K562 (cell line): ENCODE measurements around the gene EEF2K. TPM values are rescaled to one million over a fixed set of nuclear protein-coding genes. Genes with fewer than 3 reads are reported as not detected.

ENCODE experiments used
- ATAC-seq: fragments of 200-7000 bp; cut with Tn5 transposase; 3 replicates; pipeline ENCODE4 v1.9.1; 2020; ENCODE audit warnings: moderate library complexity
- BruUV-seq: library from RNA; stranded (reverse); fragments of 400-500 nt; replicated peaks from 2 replicates; lab custom pipeline; 2021; lab: Mats Ljungman, UMichigan
- CTCF ChIA-PET: fragments of 300-600 bp; formaldehyde crosslinking; extraction: SDS; loops from one replicate; lab custom pipeline; 2021; ENCODE audit warnings: low intra/inter-chr PET ratio; lab: Yijun Ruan, JAX
- POLR2A ChIA-PET: fragments of 300-600, 350-650 bp; sonication (Branson Sonifier 250); formaldehyde crosslinking; extraction: SDS; loops from one replicate; lab custom pipeline; 2021; ENCODE audit warnings: antibody characterized with exemption, inconsistent platforms; lab: Yijun Ruan, JAX
- DNase-seq, 4 experiments: peaks; one replicate each; pipeline versions ENCODE4 v3.0.0 to v3.0.0-alpha.2; 2011 to 2018; ENCODE audit warnings: low spot score in 3 of 4, mixed read lengths in 3 of 4; ENCODE audit errors: extremely low read depth in 1 of 4
- FAIRE-seq: peaks from 2 replicates; lab custom pipeline; 2011; peaks lifted over from hg19 to GRCh38; lab: Jason Lieb, UNC
- H2AFZ ChIP-seq: 2 replicates; pipeline ENCODE4 v1.6.0; 2011; ENCODE audit warnings: low read depth, low read length, control low read depth, inconsistent platforms
- H3K27ac ChIP-seq: fragments of 200-600 bp; 3 replicates; pipeline ENCODE4 v1.8.0; 2011; ENCODE audit warnings: low read depth, mild to moderate bottlenecking, control low read depth, inconsistent platforms, low read length, moderate library complexity, mixed read lengths; ENCODE audit errors: extremely low read depth
- H3K27me3 ChIP-seq, 2 experiments: fragments of 300-600 bp in 1 of 2; 2 replicates in 1 of 2; 3 replicates in 1 of 2; pipeline versions ENCODE4 v1.6.0 to v1.8.0; 2011; ENCODE audit warnings: inconsistent platforms in 2 of 2, low read length in 2 of 2, mild to moderate bottlenecking in 1 of 2, mixed read lengths in 1 of 2, moderate library complexity in 1 of 2; ENCODE audit not compliant: control insufficient read depth in 2 of 2, insufficient read depth in 2 of 2
- H3K36me3 ChIP-seq: fragments of 300-600 bp; 3 replicates; pipeline ENCODE4 v1.8.0; 2011; ENCODE audit warnings: mild to moderate bottlenecking, low read length, inconsistent platforms; ENCODE audit not compliant: control insufficient read depth, insufficient read depth
- H3K4me1 ChIP-seq, 2 experiments: fragments of 200-600 bp in 1 of 2; replicated peaks in 1 of 2; 2 replicates in 1 of 2; 3 replicates in 1 of 2; pipeline versions ENCODE4 v1.5.1 to v1.8.0; 2011; ENCODE audit warnings: inconsistent platforms in 2 of 2, low read length in 2 of 2, mild to moderate bottlenecking in 1 of 2, mixed read lengths in 1 of 2, moderate library complexity in 1 of 2; ENCODE audit not compliant: control insufficient read depth in 2 of 2, insufficient read depth in 2 of 2
- H3K4me2 ChIP-seq: 2 replicates; pipeline ENCODE4 v1.6.1; 2011; ENCODE audit warnings: low read length, control low read depth, inconsistent platforms, mixed read lengths; ENCODE audit not compliant: insufficient read depth
- H3K4me3 ChIP-seq: fragments of 200-600 bp; sonication (generic), shearing (Covaris generic); 2 replicates; pipeline ENCODE4 v1.5.1; 2016; ENCODE audit warnings: control low read depth, inconsistent platforms
- H3K79me2 ChIP-seq: fragments of 200-600 bp; 3 replicates; pipeline ENCODE4 v1.8.0; 2011; ENCODE audit warnings: low read length, inconsistent platforms; ENCODE audit not compliant: control insufficient read depth, insufficient read depth
- H3K9ac ChIP-seq, 2 experiments: 2 replicates each; pipeline versions ENCODE4 v1.6.0 to v1.6.1; 2011; ENCODE audit warnings: low read depth in 2 of 2, low read length in 2 of 2, control low read depth in 1 of 2, inconsistent platforms in 1 of 2, mild to moderate bottlenecking in 1 of 2, mixed read lengths in 1 of 2; ENCODE audit not compliant: insufficient read depth in 1 of 2
- H3K9me1 ChIP-seq: one replicate; pipeline ENCODE4 v1.6.0; 2011; ENCODE audit warnings: inconsistent platforms, mild to moderate bottlenecking, low read length, moderate library complexity; ENCODE audit not compliant: control insufficient read depth, insufficient read depth
- H3K9me3 ChIP-seq: replicated peaks from 2 replicates; pipeline ENCODE4 v1.5.1; 2011; ENCODE audit warnings: low read depth, low read length, inconsistent platforms; ENCODE audit not compliant: control insufficient read depth, insufficient read depth
- H4K20me1 ChIP-seq: replicated peaks from 2 replicates; pipeline ENCODE4 v1.6.1; 2011; ENCODE audit warnings: low read length, inconsistent platforms, mixed read lengths; ENCODE audit not compliant: control insufficient read depth, insufficient read depth
- BCOR ChIP-seq: fragments of 450-650 bp; IDR thresholded peaks from 2 replicates; pipeline ENCODE4 v1.6.1; 2016
- CGGBP1 ChIP-seq: fragments of 250-450 bp; sonication (Bioruptor Pico); IDR thresholded peaks from 2 replicates; pipeline ENCODE4 v1.9.0; 2021; ENCODE audit warnings: mild to moderate bottlenecking
- HNRNPH1 ChIP-seq: fragments of 200-400 bp; formaldehyde crosslinking; optimal IDR thresholded peaks from 2 replicates; pipeline ENCODE3; 2017; ENCODE audit warnings: low read depth, mild to moderate bottlenecking, low read length, moderate library complexity
- ILK ChIP-seq: fragments of 450-650 bp; IDR thresholded peaks from 2 replicates; pipeline ENCODE4 v1.6.1; 2016; ENCODE audit warnings: missing genetic modification characterization, low read depth, mild to moderate bottlenecking, missing compliant biosample characterization, moderate library complexity, borderline replicate concordance
- MAZ ChIP-seq, 2 experiments: fragments of 450-650 bp in 1 of 2; sonication (generic) in 1 of 2; formaldehyde crosslinking; IDR thresholded peaks in 1 of 2; conservative IDR thresholded peaks in 1 of 2; 2 replicates each; pipeline versions ENCODE4 v1.4.0 to v1.5.0; 2020; ENCODE audit warnings: mild to moderate bottlenecking in 1 of 2, missing genetic modification reagents in 1 of 2
- NCOA1 ChIP-seq: fragments of 450-650 bp; IDR thresholded peaks from 2 replicates; pipeline ENCODE4 v1.6.1; 2016; ENCODE audit warnings: low read depth
- POLR2B ChIP-seq: fragments of 450-650 bp; IDR thresholded peaks from 2 replicates; pipeline ENCODE4 v1.6.1; 2018; ENCODE audit warnings: low read depth; ENCODE audit not compliant: partially characterized antibody
- RBM22 ChIP-seq: fragments of 200-400 bp; formaldehyde crosslinking; IDR thresholded peaks from 2 replicates; pipeline ENCODE4 v1.6.1; 2018; ENCODE audit warnings: low read length, low read depth; ENCODE audit not compliant: poor library complexity, severe bottlenecking
- RFX7 ChIP-seq: fragments of 250-450 bp; sonication (Bioruptor Pico); IDR thresholded peaks from 2 replicates; pipeline ENCODE4 v1.5.1; 2021; ENCODE audit warnings: mild to moderate bottlenecking
- SRF ChIP-seq, 2 experiments: fragments of 250-450, 450-650 bp in 1 of 2; sonication (Bioruptor Pico) in 1 of 2; sonication (generic) in 1 of 2; formaldehyde crosslinking; IDR thresholded peaks; 2 replicates each; pipeline versions ENCODE4 v1.5.0 to v1.5.1; 2020 to 2022; ENCODE audit warnings: mild to moderate bottlenecking in 1 of 2, missing genetic modification reagents in 1 of 2
- TBL1XR1 ChIP-seq, 2 experiments: IDR thresholded peaks; 2 replicates each; pipeline ENCODE4 v1.6.1; 2012; ENCODE audit warnings: improper control_type of control experiment in 2 of 2, low read length in 2 of 2, mild to moderate bottlenecking in 1 of 2
- THRAP3 ChIP-seq: fragments of 450-650 bp; IDR thresholded peaks from 2 replicates; pipeline ENCODE4 v1.6.1; 2016; ENCODE audit warnings: mild to moderate bottlenecking, inconsistent platforms, borderline replicate concordance
- ZKSCAN1 ChIP-seq: fragments of 150-350 bp; IDR thresholded peaks from 2 replicates; pipeline ENCODE4 v1.6.1; 2016; ENCODE audit warnings: low read depth, low read length
- ZNF197 ChIP-seq: fragments of 200-800 bp; sonication (Bioruptor generic); IDR thresholded peaks from 2 replicates; pipeline ENCODE4 v1.6.1; 2016; ENCODE audit warnings: low read depth, missing genetic modification characterization, missing compliant biosample characterization
- ZNF316 ChIP-seq: fragments of 450-650 bp; IDR thresholded peaks from 2 replicates; pipeline ENCODE4 v1.6.1; 2016
- WGBS: fragments of 100-300 bp; shearing (Covaris generic); methylation state at CpG from one replicate; pipeline ENCODE4 v1.1.6; 2016; ENCODE audit warnings: low coverage, mixed read lengths; ENCODE audit not compliant: insufficient coverage; ENCODE audit errors: missing lambda C conversion rate; 5-methylcytosine and 5-hydroxymethylcytosine counted together
- in situ Hi-C: fragments of 300-500 bp; cut with MboI; formaldehyde crosslinking; loops from 4 replicates; pipeline ENCODE4 v1.15.0; 2018; ENCODE audit warnings: inconsistent platforms, mixed read lengths
- intact Hi-C: fragments of 100-400 bp; cut with micrococcal nuclease; formaldehyde crosslinking; loops from 2 replicates; pipeline ENCODE4 v1.14.2; 2022
- polyA plus RNA-seq, 8 experiments: library from polyadenylated mRNA; depleted of rRNA in 4 of 8; stranded (reverse) in 5 of 8; unstranded in 3 of 8; fragments of >200 nt; fragmentation: Nextera tagmentation in 2 of 8; fragmentation: Illumina TruSeq in 1 of 8; extraction: Ambion mirVana in 2 of 8; extraction: Trizol in 1 of 8; gene quantifications; 2 replicates each; pipeline versions ENCODE4 v1.2.1 to v1.2.3, GENCODE V29; 2011 to 2014; ENCODE audit warnings: inconsistent platforms in 1 of 8, missing spikeins in 1 of 8
- total RNA-seq, 7 experiments: library from RNA; depleted of rRNA in 6 of 7; stranded (reverse); fragments of >200 nt in 6 of 7; fragmentation: Illumina TruSeq in 2 of 7; extraction: Trizol in 2 of 7; gene quantifications; 2 replicates each; pipeline versions ENCODE4 v1.2.1 to v1.2.3, GENCODE V29; 2011 to 2021; ENCODE audit warnings: low replicate concordance in 1 of 7
- TF ChIP-seq, protein P1 (sequence below): fragments of 200-400 bp; formaldehyde crosslinking; IDR thresholded peaks from 2 replicates; pipeline ENCODE4 v1.6.1; 2017; ENCODE audit warnings: mild to moderate bottlenecking, low read depth, low read length, moderate library complexity
- TF ChIP-seq, protein P2 (sequence below): sonication (generic); formaldehyde crosslinking; IDR thresholded peaks from 2 replicates; pipeline ENCODE4 v1.8.0; 2022; ENCODE audit warnings: missing genetic modification reagents, mild to moderate bottlenecking, borderline replicate concordance

The EEF2K gene
- total and polyA plus RNA-seq, 9 of the 15 experiments (the other 6 are each of a cell fraction or from before 2014, with no cell fraction given), result 3.0 to 35.2 (median 12.2) TPM

DNA sequence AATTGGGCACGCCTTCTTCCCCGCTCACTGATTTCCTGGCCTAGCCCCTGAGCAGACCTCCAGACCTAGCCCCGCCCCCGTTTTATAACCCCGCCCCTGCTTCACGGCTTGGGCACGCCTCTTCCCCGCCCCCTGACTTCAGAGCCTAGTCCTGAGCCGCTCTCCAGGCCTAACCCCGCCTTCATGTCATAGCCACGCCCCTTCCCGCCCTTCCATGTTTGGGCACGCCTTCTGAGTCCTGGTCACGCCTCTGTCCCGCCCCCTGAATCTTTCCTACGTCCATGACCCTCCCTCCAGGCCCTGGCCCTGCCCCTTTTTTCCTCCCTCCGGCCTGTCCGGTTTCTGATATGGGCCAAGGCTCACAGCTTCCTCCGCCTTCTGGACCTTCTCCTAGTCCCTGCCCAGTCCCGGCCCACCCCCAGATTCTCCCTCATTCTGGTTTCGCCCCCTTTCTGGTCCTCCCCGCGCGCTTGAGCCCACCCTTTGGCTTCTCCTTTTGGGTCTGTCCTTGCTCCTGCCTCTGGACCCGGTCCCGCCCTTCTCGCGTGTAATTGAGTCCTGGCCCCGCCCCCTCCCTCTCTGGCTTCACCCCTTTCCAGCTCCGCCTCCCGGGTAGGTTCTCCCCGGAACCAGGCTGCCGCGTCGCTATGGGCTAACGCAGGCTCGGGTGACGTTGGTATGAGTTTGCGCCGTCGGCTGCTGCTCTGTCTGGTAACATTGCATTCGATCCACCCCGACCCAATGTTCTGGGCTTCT is 15.1 kb upstream of the EEF2K start:
- peak overlapping the region; percentile 95 for H3K4me2 ChIP-seq
- H3K27ac ChIP-seq, result peak overlapping the region; percentile 96
- H3K4me1 ChIP-seq, result peaks cover 25 to 32% of the 10 kb centered on the region in 2 experiments; a peak in 4 of 5 replicates
- POLR2A ChIA-PET, result interaction anchor here (0.6 to 2.4 kb wide), 8 partner anchors 11 to 888 kb away, joined by 3 to 13 read pairs (median 4); partner anchors contain the start of gene POLR3E
- H3K9me1 ChIP-seq, result no peaks in the 10 kb centered on the region
- peak overlapping the region; percentile 90 to 92 for H3K9ac ChIP-seq
- H3K9me3 ChIP-seq, result no peaks in the 10 kb centered on the region
- FAIRE-seq (peak; percentile 99), ATAC-seq (peak; percentile 84), DNase-seq (peak; percentile 90 to 98 (median 93))
- BruUV-seq, result no TSS peak
- intact Hi-C loops (no loop called here), in situ Hi-C loops (no loop called here)
- peak overlapping the region; percentile 98 for H2AFZ ChIP-seq
- no peaks in the 10 kb centered on the region; the same call in 2 of the 3 replicates for H3K36me3 ChIP-seq
- CTCF ChIA-PET, result interaction anchor here (1.4 kb wide), 1 partner anchor 106 kb away, joined by 5 read pairs; the partner anchor contains the start of gene POLR3E
- no peaks in the 10 kb centered on the region for H4K20me1 ChIP-seq
- H3K4me3 ChIP-seq, result peak overlapping the region; percentile 59
- no peaks in the 10 kb centered on the region; a peak in 1 of 5 replicates for H3K27me3 ChIP-seq
- H3K79me2 ChIP-seq, result no peaks in the 10 kb centered on the region; the same call in 2 of the 3 replicates
- under 1% methylated on average over 34 of the region's 43 CpGs for WGBS
- TF ChIP-seq ILK (tag), result no peak
- peak in 1 of 2 experiments; percentile 97; a peak in 2 of 4 replicates for TF ChIP-seq SRF (CRISPR knock-in tag; IDR thresholded peaks at IDR 0.05)
- TF ChIP-seq, protein P1, sequence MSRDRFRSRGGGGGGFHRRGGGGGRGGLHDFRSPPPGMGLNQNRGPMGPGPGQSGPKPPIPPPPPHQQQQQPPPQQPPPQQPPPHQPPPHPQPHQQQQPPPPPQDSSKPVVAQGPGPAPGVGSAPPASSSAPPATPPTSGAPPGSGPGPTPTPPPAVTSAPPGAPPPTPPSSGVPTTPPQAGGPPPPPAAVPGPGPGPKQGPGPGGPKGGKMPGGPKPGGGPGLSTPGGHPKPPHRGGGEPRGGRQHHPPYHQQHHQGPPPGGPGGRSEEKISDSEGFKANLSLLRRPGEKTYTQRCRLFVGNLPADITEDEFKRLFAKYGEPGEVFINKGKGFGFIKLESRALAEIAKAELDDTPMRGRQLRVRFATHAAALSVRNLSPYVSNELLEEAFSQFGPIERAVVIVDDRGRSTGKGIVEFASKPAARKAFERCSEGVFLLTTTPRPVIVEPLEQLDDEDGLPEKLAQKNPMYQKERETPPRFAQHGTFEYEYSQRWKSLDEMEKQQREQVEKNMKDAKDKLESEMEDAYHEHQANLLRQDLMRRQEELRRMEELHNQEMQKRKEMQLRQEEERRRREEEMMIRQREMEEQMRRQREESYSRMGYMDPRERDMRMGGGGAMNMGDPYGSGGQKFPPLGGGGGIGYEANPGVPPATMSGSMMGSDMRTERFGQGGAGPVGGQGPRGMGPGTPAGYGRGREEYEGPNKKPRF, result no peak
- TF ChIP-seq, protein P2, sequence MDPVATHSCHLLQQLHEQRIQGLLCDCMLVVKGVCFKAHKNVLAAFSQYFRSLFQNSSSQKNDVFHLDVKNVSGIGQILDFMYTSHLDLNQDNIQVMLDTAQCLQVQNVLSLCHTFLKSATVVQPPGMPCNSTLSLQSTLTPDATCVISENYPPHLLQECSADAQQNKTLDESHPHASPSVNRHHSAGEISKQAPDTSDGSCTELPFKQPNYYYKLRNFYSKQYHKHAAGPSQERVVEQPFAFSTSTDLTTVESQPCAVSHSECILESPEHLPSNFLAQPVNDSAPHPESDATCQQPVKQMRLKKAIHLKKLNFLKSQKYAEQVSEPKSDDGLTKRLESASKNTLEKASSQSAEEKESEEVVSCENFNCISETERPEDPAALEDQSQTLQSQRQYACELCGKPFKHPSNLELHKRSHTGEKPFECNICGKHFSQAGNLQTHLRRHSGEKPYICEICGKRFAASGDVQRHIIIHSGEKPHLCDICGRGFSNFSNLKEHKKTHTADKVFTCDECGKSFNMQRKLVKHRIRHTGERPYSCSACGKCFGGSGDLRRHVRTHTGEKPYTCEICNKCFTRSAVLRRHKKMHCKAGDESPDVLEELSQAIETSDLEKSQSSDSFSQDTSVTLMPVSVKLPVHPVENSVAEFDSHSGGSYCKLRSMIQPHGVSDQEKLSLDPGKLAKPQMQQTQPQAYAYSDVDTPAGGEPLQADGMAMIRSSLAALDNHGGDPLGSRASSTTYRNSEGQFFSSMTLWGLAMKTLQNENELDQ (CRISPR knock-in tag), result no peak
- no peak for TF ChIP-seq THRAP3
- TF ChIP-seq CGGBP1 (CRISPR knock-in tag), result no peak
- TF ChIP-seq POLR2B, result peak; percentile 87
- no peak for TF ChIP-seq ZNF197 (CRISPR knock-in tag)
- TF ChIP-seq ZKSCAN1, result no peak
- peak in 1 of 2 experiments; percentile 77; a peak in 2 of 4 replicates for TF ChIP-seq MAZ (CRISPR knock-in tag; conservative IDR thresholded peaks at IDR 0.05 in 1 of 2, IDR thresholded peaks at IDR 0.05 in 1 of 2)
- no peak for TF ChIP-seq RBM22
- no peak for TF ChIP-seq BCOR
- TF ChIP-seq HNRNPH1, result no peak
- 0 out of 2 replicates have a peak, but pooled peaks have one; percentile 3 for TF ChIP-seq ZNF316
- no peak for TF ChIP-seq RFX7 (CRISPR knock-in tag)
- TF ChIP-seq TBL1XR1 (IDR thresholded peaks at IDR 0.05; ENCODE audit: low read length in 2 of 2), result no peak
- TF ChIP-seq NCOA1, result peak; percentile 53; the same call in 1 of the 2 replicates
